ENCODE measurements around the gene ACOXL.

The ACOXL gene

DNA sequence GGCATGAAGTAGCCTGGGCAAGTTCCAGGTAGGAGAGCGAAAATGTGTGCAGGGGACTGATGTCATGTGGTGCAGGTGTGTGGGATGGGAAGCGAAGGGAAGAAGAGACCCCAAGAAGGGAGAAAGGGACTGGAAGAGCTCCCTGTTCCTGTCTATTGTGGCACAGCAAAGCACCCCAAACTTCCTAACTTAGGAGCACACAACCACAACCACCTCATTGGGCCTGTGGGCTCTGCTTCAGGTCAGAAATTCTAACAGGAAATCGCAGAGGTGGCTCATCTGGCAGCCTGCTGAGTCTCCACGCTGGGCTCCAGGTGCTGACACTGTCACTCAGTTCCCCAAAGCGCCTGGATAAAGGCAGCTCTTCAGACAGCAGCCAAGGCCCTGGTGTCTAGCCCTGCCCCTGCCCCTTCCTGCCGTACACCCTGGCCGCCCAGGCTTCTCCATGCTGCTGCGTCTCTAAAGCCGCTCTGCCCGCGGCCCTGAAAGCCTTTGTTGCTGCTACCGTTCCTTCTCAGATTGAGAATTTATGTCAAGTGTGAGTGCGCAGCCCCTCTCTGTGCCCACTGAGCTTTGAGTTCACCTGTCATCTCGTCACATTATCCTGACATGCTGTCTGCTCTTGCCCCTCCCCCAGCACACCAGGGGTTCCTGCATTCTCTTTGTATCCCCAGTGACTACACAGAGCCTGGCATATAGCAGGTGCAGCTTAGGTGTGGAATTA lies 248.1 kb downstream of the ACOXL start:
- DNase-seq: no peak

DNA sequence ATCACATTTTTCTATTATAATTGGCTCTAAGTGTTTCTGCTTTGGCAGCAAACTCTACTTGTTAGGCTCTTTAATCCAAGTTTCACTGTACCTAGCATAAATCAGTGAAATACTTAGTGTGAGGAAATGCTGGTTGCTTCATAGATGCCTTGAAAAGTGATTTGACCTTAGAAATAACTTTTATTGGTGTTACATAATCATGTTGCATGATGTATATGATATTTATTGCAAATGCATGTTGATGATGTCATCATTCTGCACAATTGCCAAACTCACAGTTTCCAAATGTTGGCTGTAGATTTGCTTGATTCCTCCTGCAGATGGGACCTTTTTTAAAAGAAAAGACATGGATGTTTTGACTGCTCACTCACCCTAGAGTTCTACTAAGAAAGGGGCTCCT lies 250.8 kb downstream of the ACOXL start:
- no peak for DNase-seq

DNA sequence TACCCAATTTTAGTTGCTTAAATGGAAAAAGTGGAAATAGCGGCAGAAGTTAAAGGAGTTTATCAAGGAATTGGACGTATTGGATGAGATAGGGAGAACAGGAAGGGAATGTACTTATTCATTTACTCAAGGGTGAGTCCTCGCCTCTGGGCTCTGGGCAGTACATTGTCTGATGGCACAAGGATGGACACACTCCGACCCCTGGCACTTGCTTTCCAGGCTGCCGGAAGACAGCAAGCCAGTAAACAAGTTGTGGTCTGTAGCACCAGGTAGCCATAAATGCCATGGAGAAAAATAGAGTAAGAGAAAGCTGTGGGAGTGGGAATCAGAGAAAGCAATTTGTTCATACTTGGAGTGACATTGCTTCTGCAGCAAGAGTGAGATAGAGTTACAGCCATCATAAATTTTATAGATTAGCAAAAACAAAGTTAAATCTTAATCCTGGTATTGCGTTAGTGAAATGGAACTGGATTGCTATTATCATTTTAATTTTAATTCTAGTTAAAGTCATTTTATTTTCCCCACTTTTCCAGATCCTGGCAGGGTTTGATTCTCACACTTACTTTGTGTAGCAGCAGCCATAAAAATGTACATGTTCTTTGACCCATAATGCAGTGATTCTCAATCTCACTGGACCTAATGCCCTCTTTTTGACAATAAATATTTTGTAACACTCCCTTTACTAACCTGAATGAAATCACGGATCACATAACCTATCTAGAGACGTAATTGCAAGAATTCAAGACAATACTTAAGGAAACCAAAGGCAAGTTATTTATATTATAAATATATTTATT lies 252.5 kb downstream of the ACOXL start:
- no peak for DNase-seq

DNA sequence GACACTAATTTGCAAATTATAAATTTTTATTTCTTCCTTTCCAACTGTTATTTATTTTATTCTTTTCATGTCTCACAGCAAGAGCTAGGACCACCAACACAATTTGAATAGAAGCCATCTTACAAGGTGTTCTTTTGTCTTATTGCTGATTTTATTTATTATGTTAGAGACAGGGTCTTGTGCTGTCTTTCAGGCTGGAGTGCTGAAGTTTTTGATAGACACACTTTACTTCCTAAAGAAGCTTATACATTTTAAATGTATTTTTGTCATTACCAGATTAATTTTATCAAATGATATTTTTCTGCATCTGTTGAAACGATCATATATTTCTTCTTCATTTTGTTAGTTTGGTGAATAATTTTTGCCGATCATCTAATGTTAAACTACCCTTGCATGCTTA lies 258.1 kb downstream of the ACOXL start:
- DNase-seq: no peak

DNA sequence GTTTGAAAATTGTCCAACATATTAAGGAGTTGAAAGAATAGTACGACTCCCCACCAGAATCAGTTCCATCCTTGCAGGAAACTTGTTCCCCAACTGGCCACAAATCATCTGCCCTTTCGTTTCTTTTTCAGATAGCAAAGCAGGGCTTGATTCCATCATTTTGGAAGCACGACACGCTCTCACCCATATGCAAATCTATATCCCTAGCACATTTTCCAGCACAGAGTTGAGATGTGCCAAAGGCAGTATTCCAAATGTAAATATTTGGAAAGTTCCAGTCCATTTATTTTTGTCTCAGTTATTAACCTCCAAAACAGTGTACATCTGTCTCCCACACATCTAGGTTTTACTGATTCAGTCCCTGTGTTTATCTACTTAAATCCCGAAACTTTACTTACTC lies 259.5 kb downstream of the ACOXL start:
- DNase-seq: no peak

DNA sequence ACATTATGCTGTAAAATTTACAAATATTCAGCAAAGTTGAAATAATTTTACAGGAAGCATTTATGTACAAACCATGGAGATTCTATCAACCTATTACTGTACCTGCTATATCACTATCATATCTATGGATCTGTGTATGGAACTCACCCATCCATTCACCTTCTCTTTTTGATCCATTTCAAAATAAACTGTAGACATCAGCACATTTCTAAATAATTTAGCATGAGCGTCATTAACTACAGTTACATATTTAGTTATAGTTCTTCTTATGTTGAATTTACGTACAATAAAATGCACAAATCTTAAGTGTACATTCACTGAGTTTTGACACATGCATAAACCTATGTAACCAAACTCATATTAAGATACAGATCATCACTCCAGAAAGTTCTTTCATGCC lies 260.5 kb downstream of the ACOXL start:
- DNase-seq: no peak

DNA sequence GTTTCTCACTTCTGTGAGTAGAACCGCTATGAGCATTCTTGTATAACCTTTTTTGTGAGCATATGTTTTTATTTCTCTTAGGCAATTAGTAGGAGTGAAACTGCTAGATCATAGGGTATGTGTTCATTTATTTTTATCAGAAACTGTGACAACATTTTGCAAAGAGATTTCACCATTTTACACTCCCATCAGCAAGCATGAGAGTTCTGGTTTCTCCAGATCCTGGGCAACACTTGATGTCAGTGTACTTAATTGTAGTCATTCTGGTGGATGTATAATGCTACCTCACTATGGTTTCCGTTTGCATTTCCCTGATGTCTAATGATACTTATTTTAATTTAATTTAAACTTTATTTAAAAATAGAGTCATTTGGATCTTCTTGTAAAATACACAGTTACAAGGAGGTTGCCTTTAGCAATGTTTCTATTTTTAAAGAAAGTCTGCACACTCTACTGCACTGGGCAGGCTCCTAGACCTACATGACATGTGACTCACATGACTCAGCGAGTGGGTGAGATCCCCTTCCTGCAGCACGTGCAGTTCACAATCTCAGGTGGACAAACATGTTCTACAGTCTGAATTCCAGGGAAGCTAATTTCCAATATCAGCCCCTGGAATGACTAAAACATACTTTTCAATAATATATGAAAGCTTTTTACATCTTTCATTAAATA lies 261.3 kb downstream of the ACOXL start:
- DNase-seq: no peak

DNA sequence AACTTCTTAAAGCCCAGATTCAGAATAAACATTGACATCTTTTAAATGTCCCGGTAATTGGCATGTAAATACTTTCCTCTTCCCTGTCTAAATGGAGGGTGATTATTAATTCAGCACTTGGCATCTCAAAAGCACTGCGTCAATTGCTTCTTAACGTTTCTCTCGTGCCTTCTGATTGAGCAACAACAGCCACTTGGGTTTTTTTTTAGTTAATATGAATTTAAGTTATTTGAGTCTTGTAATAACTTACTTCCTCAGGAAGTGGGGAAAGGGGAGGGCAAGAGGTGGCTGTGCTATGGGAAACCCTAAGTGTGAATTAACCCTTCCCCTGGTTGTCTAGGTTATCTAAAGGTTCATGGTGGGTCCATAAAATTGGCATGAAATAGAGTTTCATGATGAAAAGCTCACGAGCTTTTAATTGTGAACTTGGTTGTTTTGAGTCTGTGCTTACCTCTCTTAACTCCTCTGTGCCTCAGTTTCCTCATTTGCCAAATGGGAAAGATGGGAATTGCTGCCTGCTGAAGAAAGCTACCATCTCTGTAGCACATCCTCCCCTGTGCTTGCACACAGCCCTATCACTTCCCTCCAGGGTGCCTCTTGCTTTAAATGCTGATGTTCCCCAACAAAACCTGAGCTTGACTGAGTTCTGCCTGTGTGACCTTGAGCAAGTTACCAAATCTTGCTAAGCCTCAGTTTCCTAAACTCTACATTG lies 262.0 kb downstream of the ACOXL start:
- DNase-seq: no peak

DNA sequence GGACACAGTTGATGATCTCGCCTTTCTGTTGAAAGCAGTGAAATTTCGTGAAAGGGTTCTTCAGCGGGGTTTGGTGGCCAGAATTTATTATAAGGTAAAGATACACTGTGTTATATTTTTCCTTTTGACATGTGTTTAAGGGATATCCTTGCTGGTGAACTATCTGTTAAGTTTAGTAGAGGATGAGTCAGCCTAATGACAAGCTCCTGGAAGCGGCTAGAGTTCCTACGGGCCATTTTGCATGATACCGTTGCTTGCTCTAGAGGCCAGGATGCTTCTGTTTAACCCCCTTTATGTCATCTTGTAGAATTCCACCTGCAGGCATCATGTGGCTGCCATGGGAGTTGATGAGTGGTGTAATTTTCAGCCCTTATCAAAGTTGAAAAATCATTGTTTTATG lies 263.5 kb downstream of the ACOXL start:
- DNase-seq: no peak

DNA sequence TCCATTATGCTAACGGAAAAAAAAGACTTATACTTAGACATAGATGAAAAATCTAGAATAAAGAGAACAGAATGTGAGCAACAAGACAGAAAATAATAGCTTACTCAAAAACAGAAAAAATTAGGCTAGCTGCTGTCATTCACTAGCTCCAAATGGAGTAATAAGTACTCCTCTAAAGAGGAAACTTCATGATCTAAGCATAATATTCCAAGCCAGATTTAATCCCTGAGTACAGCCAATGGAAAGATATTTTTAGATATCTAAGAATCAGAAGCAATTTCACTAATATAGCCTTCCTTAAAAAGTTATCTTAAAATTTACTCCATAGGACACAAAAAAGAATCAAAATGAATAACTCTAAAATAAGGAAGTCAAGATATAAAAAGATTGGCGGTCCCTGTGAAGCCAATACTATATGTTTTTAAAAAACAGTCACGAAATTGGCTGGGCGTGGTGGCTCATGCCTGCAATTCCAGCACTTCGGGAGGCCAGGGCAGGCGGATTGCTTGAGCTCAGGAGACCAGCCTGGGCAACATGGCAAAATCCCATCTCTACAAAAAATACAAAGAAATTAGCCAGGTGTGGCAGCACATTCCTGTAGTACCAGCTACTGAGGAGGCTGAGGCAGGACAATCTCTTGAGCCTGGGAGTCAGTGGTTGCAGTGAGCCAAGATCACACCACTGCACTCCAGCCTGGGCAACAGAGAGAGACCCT lies 265.1 kb downstream of the ACOXL start:
- DNase-seq: no peak

DNA sequence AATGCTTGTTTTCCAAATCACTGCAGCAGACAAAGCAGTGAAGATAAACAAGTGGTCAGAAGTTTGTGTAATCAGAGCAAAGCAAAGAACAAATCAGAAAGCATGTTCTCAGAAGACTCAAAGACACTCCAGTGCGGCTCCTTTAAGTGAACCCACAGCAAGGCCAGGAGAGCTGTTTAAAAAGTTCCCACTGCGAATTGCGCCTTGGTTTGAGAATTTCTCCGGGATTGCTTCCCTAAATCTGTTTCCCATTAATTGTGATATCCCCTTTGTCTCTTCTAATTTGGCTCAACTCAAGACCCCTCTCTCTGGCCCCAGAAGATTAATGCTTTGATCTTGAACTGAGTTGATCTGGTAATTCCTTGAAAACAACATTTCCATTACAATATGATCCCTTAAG lies 265.9 kb downstream of the ACOXL start:
- no peak for DNase-seq

DNA sequence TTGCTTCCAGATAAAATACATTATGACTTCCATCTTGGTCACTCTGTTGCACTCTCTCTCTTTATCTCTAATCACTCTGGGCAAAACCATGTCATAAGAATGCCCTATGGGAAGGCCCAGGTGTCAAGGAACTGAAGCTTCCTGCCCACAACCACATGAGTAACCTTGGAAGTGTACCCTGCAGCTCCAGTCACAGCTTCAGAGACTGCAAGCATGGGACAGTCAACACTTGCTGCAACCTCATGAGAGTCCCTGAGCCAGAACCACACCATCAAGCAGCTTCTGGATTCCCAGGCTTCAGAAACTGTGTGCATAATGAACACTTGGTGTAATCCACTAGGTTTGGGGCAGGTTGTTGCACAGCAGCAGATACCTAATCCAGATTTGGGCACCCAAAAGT lies 267.3 kb downstream of the ACOXL start:
- DNase-seq: no peak

DNA sequence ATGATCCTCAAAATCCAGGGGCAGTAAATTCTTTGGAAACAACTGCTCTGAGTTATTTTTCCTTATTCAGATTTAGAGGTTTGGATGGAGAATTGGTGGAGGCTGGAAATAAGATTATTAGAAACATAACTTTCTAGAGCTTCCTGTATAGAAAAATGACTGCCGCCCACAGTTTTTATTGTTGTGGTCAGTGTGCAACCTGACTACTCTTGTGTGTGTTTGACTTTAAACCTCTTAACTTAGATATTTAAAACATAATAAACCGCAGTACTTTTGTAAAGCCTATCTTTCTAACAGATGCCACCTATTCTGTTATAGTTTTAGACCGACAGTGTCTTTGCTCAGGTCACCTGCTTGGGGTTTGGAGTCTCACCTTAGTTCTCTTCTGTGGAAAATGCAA lies 272.9 kb downstream of the ACOXL start:
- no peak for DNase-seq

DNA sequence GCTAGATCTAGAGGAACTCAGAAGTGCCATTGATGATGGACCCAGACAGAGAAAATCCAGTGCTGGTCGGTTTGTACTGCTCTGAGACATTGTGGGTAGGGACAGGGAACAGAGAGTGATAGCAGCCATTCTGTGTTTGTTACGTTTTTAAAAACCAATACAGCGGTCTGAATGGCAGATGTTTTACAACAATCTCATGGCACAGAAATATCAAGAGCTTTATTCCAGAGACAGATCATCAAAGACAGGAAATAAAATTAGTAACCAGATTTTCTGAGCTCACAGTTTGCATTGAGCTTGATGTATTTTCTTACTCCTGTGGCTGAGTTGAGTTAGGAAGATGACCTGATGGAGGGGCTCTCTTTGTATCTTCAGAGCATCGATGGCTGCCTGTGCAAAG lies 273.4 kb downstream of the ACOXL start:
- DNase-seq: no peak

DNA sequence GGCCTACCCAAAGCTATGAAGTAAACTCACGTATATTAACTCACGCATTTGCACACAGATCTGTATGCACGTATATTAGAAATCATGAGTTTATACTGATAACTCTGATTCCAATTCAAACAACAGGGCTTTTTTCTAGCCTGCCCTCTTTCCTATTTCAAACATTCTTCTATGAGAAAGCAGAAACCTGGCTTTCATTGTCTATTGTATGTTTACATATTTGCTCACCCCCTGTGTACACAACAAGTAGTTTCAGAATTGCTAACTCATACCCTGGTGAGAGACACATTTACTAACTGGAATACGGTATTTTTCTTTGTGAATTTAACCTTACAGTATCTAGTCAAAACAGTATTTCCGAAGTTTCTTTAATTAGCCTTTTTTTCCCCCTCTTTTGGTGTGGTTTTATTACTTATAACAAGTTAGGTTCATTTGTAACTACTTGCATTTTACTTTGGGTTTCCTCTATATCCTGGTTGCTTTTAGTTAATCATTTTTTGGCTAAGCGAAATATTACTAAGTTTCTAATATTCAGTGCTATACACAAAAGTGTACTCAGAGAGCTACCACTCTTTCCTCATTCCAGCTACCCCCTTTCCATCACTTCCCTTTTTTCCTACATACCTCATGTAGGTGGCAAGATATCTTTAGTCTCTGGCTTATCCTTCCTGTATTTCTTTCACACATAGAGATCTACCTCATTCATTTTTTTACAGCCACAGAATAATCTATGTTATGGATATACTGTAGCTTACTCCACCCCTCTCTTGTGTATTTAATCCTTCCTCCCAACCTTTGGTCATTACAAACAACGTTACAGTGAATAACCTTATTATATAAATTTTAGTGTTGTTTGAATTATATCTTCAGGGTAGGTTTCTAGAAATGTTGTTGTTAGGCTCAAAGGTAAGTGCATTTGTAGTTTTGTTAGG lies 275.6 kb downstream of the ACOXL start:
- DNase-seq: no peak

DNA sequence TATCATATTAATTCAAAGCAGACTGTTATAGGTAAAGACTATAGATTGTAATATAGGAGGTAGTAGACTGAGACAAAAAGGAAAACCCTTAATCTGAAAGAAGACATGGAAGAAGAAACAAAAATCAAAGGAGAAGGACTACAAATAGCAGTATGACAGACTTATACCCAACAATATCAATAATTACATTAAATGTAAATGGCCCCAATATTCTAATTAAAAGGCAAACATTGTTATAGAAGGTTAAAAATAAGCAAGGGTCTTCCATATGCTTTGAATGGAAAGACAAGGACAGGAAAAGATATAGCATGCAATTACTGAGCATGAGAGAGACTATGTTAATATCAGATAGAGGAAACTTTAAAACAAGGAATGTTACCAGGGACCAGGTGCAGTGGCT lies 278.8 kb downstream of the ACOXL start:
- no peak for DNase-seq

DNA sequence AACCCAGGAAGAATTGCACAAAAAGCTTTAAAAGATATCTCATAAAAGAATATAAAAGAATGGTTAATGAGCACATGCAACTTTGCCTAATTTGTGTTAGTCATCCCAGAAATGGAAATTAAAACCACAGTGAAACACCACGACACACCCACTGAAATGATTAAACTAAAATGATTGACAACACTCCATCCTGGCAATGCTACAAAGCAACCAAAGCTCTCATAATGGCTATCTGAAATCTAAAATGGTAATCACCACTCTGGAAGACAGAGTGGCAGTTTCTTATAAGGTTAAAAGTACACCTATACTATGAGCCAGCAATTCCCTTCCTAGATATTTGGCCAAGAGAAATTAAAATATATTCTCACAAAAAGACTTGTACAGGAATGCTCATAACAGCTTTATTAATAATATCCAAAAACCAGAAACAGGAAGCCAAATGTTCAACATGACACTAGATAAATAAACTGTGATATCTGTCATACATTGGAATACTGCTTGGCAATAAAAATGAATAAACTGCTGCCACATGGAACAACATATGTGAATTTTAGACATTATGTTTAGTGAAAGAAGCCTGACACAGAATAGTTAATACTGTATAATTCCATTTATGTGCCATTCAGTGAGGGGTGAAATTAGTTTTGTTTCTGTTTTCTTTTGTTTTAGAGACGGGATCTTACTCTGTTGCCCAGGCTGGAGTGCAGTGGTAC lies 283.1 kb downstream of the ACOXL start:
- no peak for DNase-seq

DNA sequence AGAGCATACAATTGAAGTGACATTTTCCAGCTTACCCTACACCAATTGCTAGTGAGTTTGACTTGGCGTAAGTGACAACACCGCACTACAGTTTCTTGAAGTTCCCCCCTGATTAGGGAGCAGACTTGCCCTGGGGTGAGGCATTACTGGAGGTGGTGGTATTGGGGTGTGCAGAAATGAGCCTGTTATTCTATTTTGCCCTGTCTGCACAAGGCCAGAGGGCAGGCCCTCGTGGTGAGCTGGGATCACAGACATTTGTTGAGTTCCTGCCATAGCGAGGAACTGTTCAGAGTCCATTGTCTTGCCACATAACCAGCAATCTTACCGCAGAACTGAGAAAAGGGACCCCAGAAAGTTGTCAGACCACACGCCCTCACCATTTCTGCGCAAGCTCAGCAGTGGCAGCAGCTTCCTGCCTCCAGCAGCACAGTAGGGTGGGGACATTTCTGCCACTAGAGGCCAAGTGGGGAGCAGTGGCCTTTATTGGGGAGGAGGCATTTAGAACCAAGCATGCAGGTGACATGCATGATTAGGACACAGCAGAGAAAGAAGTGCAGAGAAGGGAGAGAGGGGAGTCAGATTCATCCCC lies 284.8 kb downstream of the ACOXL start:
- DNase-seq: no peak

DNA sequence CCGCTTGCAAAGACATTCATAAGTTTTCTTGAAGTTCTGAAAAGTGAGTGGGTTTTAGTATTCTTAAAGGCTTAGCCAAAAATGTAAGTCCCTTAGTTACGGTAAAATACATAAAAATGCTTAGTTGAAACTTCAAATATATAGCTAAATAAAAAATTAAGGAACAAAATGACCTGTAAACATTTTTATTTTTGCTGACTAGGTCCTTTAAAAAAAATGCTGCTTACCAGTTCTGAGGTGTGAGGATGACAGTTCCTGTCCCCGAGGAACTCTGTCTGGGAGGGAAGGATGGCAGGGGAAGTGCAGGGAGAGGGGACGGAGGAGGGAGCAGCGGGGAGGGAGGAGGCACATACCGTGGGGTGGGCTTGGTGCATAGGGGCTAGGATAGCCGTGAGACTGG lies 285.5 kb downstream of the ACOXL start:
- DNase-seq: no peak

DNA sequence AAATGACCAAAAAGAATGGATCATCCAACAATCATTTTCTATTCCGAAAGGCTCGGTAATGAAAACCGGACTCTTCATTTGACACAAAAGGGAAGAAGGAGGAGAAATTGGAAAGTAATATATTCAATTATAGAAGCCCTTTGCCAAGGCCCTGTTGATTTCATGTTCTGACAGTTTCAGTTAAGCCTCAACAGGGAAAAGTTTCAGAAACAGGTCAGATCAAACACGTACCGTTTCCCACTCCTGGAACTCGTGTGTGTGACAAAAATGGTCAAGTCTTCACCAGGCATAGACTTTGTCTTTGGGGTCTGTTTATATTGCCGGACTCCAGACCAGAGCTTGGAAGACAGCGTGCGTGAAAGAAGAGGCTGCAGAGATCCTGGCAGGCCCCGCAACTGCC lies 287.0 kb downstream of the ACOXL start:
- no peak for DNase-seq

DNA sequence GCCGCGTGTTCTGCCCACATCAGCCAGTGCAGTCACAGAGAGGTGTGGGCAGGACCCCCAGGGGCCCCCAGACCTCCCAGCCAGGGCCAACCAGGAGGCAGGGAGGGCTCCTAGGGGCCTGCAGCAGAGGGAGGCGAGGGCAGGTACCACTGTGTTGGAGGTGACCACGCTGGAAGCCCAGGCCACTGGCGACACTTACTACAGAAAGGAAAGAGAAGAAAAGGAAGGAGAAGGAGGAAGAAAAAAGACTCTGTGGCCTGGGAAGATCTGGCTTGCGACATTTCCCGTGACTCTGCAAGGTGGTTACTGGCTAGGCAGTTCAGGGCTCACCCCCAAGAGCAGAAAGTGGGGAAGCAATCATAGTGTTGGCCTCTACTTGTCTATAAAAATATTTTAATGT lies 290.3 kb downstream of the ACOXL start:
- DNase-seq: no peak
